SK-N-SH treated with all-trans-retinoic acid at 6 μM for 48 hours (cell line): ENCODE data around the gene PCDHB6.
"Not testable (repeated sequence)": the region's sequence is repeated elsewhere in the genome, so short reads cannot be mapped to it uniquely, and the experiment has no call there.

Experiments
- ARNTL ChIP-seq: fragments of 450-650 bp; formaldehyde crosslinking; IDR thresholded peaks from 2 replicates; pipeline ENCODE4 v1.5.0; 2020; ENCODE audit warnings: low read depth, mild to moderate bottlenecking, moderate library complexity, borderline replicate concordance
- CREB5 ChIP-seq: fragments of 250-450 bp; sonication (Bioruptor Pico); IDR thresholded peaks from 2 replicates; pipeline ENCODE4 v1.5.1; 2020; ENCODE audit warnings: low read depth, mild to moderate bottlenecking, moderate library complexity
- CSDC2 ChIP-seq: fragments of 250-450 bp; sonication (Bioruptor Pico); IDR thresholded peaks from 2 replicates; pipeline ENCODE4 v1.5.0; 2020; ENCODE audit warnings: mild to moderate bottlenecking, moderate library complexity
- CSRNP3 ChIP-seq: fragments of 250-450 bp; sonication (Bioruptor Pico); IDR thresholded peaks from 2 replicates; pipeline ENCODE4 v1.5.1; 2021; ENCODE audit warnings: mild to moderate bottlenecking, moderate library complexity
- GLIS3 ChIP-seq: fragments of 250-450 bp; sonication (Bioruptor Pico); IDR thresholded peaks from 2 replicates; pipeline ENCODE4 v1.5.0; 2020; ENCODE audit warnings: mild to moderate bottlenecking, moderate library complexity
- ISL1 ChIP-seq: fragments of 250-450 bp; sonication (Bioruptor Pico); IDR thresholded peaks from 2 replicates; pipeline ENCODE4 v2.1.2; 2022; ENCODE audit warnings: mild to moderate bottlenecking, moderate library complexity
- OSR1 ChIP-seq: fragments of 250-450 bp; sonication (Bioruptor Pico); IDR thresholded peaks from 2 replicates; pipeline ENCODE4 v1.8.0; 2022; ENCODE audit warnings: moderate library complexity, mild to moderate bottlenecking, inconsistent platforms
- PATZ1 ChIP-seq: fragments of 250-450 bp; sonication (Bioruptor Pico); IDR thresholded peaks from 2 replicates; pipeline ENCODE4 v1.8.0; 2020; ENCODE audit warnings: mild to moderate bottlenecking, moderate library complexity, borderline replicate concordance
- POU6F1 ChIP-seq: fragments of 250-450 bp; sonication (Bioruptor Pico); IDR thresholded peaks from 2 replicates; pipeline ENCODE4 v1.8.0; 2021; ENCODE audit warnings: low read depth, mild to moderate bottlenecking, moderate library complexity, borderline replicate concordance
- PPARA ChIP-seq: fragments of 250-450 bp; sonication (Bioruptor Pico); IDR thresholded peaks from 2 replicates; pipeline ENCODE4 v1.5.0; 2020; ENCODE audit warnings: mild to moderate bottlenecking, borderline replicate concordance
- RARB ChIP-seq: fragments of 250-450 bp; sonication (Bioruptor Pico); IDR thresholded peaks from 2 replicates; pipeline ENCODE4 v1.8.0; 2021; ENCODE audit warnings: mild to moderate bottlenecking, moderate library complexity
- TSHZ2 ChIP-seq: fragments of 250-450 bp; sonication (Bioruptor Pico); IDR thresholded peaks from 2 replicates; pipeline ENCODE4 v1.5.0; 2020; ENCODE audit warnings: mild to moderate bottlenecking, moderate library complexity
- ZFP3 ChIP-seq: fragments of 250-450 bp; sonication (Bioruptor Pico); IDR thresholded peaks from 2 replicates; pipeline ENCODE4 v1.5.0; 2020; ENCODE audit warnings: mild to moderate bottlenecking, moderate library complexity

- TF ChIP-seq ZFP3 (CRISPR knock-in tag); CREB5 (CRISPR knock-in tag); ARNTL (CRISPR knock-in tag); TSHZ2 (CRISPR knock-in tag); PPARA (CRISPR knock-in tag); CSDC2; ISL1 (CRISPR knock-in tag); OSR1 (CRISPR knock-in tag); CSRNP3 (CRISPR knock-in tag); POU6F1 (CRISPR knock-in tag); GLIS3 (CRISPR knock-in tag); RARB; PATZ1 (CRISPR knock-in tag): not testable (repeated sequence)
Observed at GRCh38 chr5:141102471-141102870, 47.4 kb upstream of the PCDHB6 start.
